ENCODE data around the gene TFIP11. TPM values are rescaled to one million over a fixed set of nuclear protein-coding genes. Genes with fewer than 3 reads are reported as not detected.

TFIP11 gene
- total RNA-seq, 2 experiments from 2014 or later, result 111 TPM

- peaks cover 14% of the 10 kb centered on the region for H3K4me1 ChIP-seq (ENCODE audit: insufficient read depth, low read length)
- intact Hi-C loops (cut with DNase I, micrococcal nuclease), result no loop called here
- ChIA-PET CTCF (no interaction called here), POLR2A (interaction anchor here (0.6 kb wide), 1 partner anchor 1359 kb away, joined by 4 read pairs; no protein-coding TSS in a partner anchor)
- Mint-ChIP-seq H3K9me3 (no peaks in the 10 kb centered on the region), H3K27me3 (no peaks in the 10 kb centered on the region), H3K4me3 (no peak overlapping the region), H3K4me1 (ENCODE audit: low read depth) (peaks cover 15% of the 10 kb centered on the region), H3K36me3 (ENCODE audit: low read depth) (peaks cover 4% of the 10 kb centered on the region), H3K27ac (no peak overlapping the region)
- DNase-seq, result no peak
- no peaks in the 10 kb centered on the region for H3K27me3 ChIP-seq (ENCODE audit: control insufficient read depth in 1 of 2, insufficient read depth in 2 of 2, low read length in 2 of 2)
- no peak overlapping the region for H3K4me3 ChIP-seq (ENCODE audit: low read length)
- H3K27ac ChIP-seq (ENCODE audit: low read depth in 1 of 2, low read length in 2 of 2), result no peak overlapping the region
- no peaks in the 10 kb centered on the region for H3K9me3 ChIP-seq (ENCODE audit: control insufficient read depth in 1 of 2, insufficient read depth in 1 of 2, low read length in 2 of 2)
- TF ChIP-seq CTCF (IDR thresholded peaks at IDR 0.05), result no peak
- no peak for ATAC-seq (ENCODE audit: poor library complexity)
- peaks cover 5% of the 10 kb centered on the region for H3K36me3 ChIP-seq (ENCODE audit: insufficient read depth, low read length)
These were observed 36.7 kb upstream of the TFIP11 start for GRCh38 chr22:26548984-26549383.

- DNase-seq (no peak), ATAC-seq (ENCODE audit: poor library complexity) (no peak)
- ChIA-PET POLR2A (no interaction called here), CTCF (no interaction called here)
- H3K4me3 Mint-ChIP-seq, result no peak overlapping the region
- no peaks in the 10 kb centered on the region for H3K9me3 ChIP-seq (ENCODE audit: control insufficient read depth in 1 of 2, insufficient read depth in 1 of 2, low read length in 2 of 2)
- H3K27ac ChIP-seq (ENCODE audit: low read depth in 1 of 2, low read length in 2 of 2), result no peak overlapping the region
- no peaks in the 10 kb centered on the region for H3K9me3 Mint-ChIP-seq
- H3K4me1 Mint-ChIP-seq (ENCODE audit: low read depth), result peaks cover 10% of the 10 kb centered on the region
- no peaks in the 10 kb centered on the region for H3K27me3 Mint-ChIP-seq
- H3K4me3 ChIP-seq (ENCODE audit: low read length), result no peak overlapping the region
- peaks cover 4% of the 10 kb centered on the region for H3K36me3 Mint-ChIP-seq (ENCODE audit: low read depth)
- peaks cover 8% of the 10 kb centered on the region for H3K36me3 ChIP-seq (ENCODE audit: insufficient read depth, low read length)
- H3K27ac Mint-ChIP-seq, result no peak overlapping the region
- intact Hi-C loops (cut with DNase I, micrococcal nuclease), result no loop called here
- peaks cover 15% of the 10 kb centered on the region for H3K4me1 ChIP-seq (ENCODE audit: insufficient read depth, low read length)
- no peak for TF ChIP-seq CTCF (IDR thresholded peaks at IDR 0.05)
- H3K27me3 ChIP-seq (ENCODE audit: control insufficient read depth in 1 of 2, insufficient read depth in 2 of 2, low read length in 2 of 2), result no peaks in the 10 kb centered on the region
These were observed 36.0 kb upstream of the TFIP11 start for GRCh38 chr22:26548303-26548702.

- H3K27ac Mint-ChIP-seq, result no peak overlapping the region
- H3K9me3 ChIP-seq (ENCODE audit: control insufficient read depth in 1 of 2, insufficient read depth in 1 of 2, low read length in 2 of 2), result no peaks in the 10 kb centered on the region
- POLR2A ChIA-PET, result no interaction called here
- peaks cover 6% of the 10 kb centered on the region for H3K36me3 Mint-ChIP-seq (ENCODE audit: low read depth)
- no peak overlapping the region for H3K27ac ChIP-seq (ENCODE audit: low read depth in 1 of 2, low read length in 2 of 2)
- H3K4me1 ChIP-seq (ENCODE audit: insufficient read depth, low read length), result peaks cover 20% of the 10 kb centered on the region
- no peaks in the 10 kb centered on the region for H3K9me3 Mint-ChIP-seq
- no peak for TF ChIP-seq CTCF (IDR thresholded peaks at IDR 0.05)
- no peak for ATAC-seq (ENCODE audit: poor library complexity)
- H3K27me3 Mint-ChIP-seq, result no peaks in the 10 kb centered on the region
- CTCF ChIA-PET, result no interaction called here
- intact Hi-C loops (cut with DNase I, micrococcal nuclease), result no loop called here
- no peak overlapping the region for H3K4me3 Mint-ChIP-seq
- no peaks in the 10 kb centered on the region for H3K27me3 ChIP-seq (ENCODE audit: control insufficient read depth in 1 of 2, insufficient read depth in 2 of 2, low read length in 2 of 2)
- H3K4me1 Mint-ChIP-seq (ENCODE audit: low read depth), result peaks cover 11% of the 10 kb centered on the region
- no peak overlapping the region for H3K4me3 ChIP-seq (ENCODE audit: low read length)
- H3K36me3 ChIP-seq (ENCODE audit: insufficient read depth, low read length), result peaks cover 11% of the 10 kb centered on the region
- DNase-seq, result no peak
These were observed 35.6 kb upstream of the TFIP11 start for GRCh38 chr22:26547837-26548236.

Measured in CD4-positive, alpha-beta T cell (primary cell).